ENCODE measurements around the gene RAB5B.
A peak's percentile ranks its signal among the peaks of the same experiment; 100 is the strongest.
"Not testable (repeated sequence)": the region's sequence is repeated elsewhere in the genome, so short reads cannot be mapped to it uniquely, and the experiment has no call there.

The RAB5B gene

DNA sequence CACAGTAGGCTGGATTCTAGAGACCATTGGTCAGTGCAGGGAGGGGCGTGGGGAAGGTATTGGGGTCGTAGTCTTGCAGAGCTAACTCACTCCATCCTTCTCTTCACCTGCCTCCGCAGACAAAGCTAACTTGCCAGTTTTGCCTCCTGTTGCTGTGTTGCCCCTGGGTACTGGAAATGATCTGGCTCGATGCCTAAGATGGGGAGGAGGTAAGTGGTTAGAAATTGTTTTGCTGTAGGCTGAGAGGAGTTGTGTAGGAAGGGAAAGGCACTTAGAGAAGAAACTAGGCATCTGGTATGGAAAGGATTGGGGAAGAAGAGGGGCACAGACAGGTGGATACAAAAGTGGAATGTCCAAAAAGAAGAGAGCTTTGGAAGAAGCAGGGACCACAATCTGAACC lies 31.8 kb upstream of the RAB5B start:
- no peak for DNase-seq

- no peak for DNase-seq
Observed at GRCh38 chr12:55942577-55943136, 31.2 kb upstream of the RAB5B start.

DNA sequence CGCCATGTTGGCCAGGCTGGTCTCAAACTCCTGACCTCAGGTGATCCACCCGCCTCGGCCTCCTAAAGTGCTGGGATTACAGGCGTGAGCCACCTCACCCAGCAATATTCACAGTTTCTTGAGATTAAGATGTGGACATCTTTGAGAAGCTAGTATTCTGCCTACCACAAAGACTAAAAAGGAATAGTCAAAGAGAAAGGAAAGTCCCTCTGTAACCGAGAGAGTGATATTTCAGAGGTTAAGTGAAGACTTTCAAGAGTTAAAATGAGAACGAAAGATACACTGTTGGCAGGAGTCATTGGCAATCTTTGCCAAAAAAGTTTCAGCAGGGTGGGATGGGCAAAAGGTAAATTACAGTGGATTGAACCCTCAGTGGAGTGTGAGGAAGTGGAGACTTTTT lies 27.3 kb upstream of the RAB5B start:
- DNase-seq = no peak

DNA sequence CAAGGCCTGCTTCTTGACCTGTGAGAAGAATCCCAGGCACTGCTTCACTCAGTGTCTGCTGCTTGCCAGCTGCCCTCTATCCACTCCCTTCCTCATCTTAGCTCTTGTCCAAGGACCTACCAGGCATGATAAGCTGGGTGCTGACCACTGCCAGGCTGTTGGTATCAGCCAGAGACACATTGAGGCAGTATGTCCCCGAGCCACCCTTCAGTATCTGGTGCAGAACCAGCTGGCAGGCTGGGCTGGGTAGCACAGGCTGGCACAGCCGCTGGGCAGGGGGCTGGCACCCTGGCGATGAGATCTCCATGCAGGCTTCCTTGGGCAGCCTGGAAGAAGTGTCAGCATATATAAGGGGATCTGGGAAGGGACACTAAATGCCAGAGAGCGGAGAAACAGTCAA lies 18.5 kb upstream of the RAB5B start:
- DNase-seq = no peak

DNA sequence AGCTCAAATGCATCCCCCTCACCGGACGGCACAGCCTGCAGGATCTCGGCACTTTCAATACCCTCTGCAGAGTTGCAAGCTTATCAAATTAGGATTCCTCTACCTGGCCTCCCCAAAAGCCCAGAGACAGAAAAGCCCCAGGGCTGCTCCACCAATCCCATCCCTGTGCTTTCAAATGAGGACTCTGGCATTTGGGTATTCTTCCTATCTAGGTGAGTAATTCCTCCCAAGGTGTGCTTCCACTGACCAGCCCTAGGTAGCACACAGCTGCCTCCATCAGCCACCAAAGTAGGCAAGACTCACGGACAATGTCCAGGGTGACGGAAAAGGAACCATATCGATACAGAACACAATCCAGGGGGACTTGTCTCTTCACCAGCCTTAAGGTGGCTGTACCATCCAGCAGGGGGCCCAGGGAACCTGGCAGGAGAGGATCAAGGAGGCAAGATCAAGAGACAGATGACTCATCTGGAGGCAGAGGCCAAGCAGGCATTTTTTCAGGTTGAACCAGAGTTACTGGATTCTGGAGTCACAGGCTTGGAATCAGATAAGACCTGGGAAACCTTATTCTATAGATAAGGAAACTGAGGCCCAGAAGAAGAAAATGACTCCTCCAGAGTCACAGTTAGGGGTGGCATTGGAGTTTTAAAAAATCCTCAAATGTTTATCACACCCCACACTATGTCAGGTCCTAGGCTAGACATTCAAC lies 17.9 kb upstream of the RAB5B start:
- no peak for DNase-seq

DNA sequence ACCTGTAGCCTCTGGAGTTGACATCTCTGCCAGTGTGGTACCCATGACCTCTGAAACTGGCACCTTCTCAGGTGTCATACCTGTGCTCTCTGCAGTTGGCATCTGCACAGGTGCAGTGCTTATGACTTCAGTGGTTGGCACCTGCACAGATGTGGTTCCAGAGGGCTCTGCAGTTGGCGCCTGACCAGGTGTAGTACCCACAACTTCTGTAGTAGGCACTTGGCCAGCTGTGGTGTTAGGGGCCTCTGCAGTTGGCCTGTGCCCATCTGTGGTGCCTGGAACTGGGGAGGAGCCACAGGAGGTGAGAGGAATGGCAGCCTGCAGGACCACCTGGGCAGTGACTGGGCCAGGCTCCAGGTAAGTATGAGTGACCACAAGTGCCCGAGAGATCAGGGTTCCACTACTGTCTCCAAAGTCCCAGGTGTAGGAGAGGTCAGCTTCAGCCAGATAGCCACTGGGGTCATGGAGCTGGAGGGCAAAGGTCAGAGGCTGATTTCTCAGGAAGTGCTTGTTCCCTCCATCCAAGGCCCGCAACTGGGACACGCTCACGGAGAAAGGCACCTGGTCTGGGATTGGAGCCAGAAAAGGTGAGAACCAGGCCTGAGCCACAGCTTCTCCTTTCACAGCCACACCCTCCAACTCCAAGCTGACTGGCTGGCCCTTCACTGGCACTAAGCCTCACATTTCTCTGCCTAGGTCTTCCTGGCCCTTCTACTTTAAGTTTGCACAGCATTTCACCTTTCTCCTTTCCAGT lies 16.6 kb upstream of the RAB5B start:
- no peak for DNase-seq

DNA sequence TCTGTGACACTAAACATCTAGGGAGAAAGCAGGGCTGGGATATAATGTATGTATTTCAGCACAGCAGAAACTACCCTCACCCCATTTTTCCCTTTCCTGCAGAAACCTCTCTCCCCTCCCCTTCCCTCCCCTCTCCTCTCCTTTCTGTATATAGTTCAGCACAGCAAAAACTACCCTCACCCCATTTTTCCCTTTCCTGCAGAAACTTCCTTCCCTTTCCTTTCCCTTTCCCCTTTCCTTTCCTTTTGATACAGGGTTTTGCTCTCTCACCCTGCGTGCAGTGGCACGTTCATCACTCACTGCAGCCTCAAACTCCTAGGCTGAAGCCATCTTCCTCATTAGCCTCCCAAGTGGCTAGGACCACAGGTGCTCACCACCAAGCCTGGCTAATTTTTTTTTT lies 10.1 kb upstream of the RAB5B start:
- no peak for DNase-seq

- DNase-seq = no peak
Observed at GRCh38 chr12:55965240-55965639, 8.6 kb upstream of the RAB5B start.

DNA sequence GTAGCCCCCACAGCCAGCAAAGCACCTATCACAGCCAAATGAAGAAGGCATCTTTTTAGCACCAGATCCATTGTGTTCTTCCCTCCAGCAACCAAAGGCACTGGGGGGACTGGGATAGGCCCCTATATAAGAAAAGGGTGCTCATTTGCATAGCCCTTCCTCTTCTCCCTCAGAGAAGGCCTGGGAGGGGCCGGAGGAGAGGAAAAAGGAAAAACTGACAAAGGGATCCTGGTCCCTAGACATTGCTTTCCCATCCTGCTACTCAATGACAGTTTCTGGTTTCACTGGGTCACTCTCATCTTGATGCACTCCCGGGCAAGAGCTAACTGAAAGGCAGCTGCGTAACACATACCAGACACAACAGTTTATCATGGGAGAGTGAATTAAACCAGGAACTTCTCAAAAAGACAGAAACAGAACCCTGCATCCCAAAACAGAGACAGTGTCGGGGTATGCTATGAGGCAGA lies 7.9 kb upstream of the RAB5B start, which contains the start of gene PMEL:
Gene PMEL (minus strand): TSS at position 102 of the 467 bp plus-strand sequence. CDS start 31 bp downstream, at position 71.
- DNase-seq = no peak

GRCh38 chr12:55966408-55967281 lies 7.2 kb upstream of the RAB5B start, which contains the start of gene CDK2:
CDK2 (plus strand) TSS chr12:55966830; CDS start chr12:55967009, 179 bp downstream.
- peak; percentile 91 for DNase-seq

DNA sequence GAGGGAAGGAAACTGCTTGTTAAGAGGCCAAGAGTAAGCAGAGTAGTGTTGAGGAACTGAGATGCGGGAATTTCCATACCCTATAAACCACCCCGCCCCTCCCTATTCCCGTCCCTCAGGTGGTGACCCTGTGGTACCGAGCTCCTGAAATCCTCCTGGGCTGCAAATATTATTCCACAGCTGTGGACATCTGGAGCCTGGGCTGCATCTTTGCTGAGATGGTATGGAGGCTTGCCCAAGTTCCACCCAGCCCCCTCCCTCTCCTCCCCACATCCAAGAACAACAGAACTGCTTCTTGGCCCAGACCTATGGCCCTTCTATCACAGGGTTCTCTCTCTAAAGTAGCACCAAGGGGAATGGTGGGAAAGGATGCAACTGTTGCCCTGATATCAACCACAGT lies 4.5 kb upstream of the RAB5B start:
- no peak for DNase-seq

DNA sequence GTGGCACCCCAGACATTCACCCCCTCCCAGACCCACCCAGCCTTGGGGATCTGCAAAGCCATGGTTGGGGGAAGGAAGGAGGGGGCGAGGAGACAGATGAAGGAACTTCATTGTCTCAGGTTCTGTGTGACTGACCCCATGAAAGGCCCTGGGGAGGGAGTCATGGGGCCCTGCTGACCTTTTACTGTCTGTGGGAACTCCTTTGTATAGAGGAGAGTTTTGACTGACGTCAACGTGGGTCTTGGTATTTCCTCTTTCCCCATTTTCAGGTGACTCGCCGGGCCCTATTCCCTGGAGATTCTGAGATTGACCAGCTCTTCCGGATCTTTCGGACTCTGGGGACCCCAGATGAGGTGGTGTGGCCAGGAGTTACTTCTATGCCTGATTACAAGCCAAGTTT lies 3.1 kb upstream of the RAB5B start:
- no peak for DNase-seq

GRCh38 chr12:55972042-55972441 lies 1.8 kb upstream of the RAB5B start:
- DNase-seq = no peak

DNA sequence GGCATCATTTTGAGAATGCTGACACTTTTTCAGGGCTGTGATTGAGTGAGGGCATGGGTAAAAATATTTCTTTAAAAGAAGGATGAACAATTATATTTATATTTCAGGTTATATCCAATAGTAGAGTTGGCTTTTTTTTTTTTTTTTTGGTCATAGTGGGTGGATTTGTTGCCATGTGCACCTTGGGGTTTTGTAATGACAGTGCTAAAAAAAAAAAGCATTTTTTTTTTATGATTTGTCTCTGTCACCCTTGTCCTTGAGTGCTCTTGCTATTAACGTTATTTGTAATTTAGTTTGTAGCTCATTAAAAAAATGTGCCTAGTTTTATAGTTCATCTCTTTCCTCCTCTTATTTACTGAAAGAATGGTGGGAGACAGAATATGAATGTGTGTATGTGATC lies 1.4 kb upstream of the RAB5B start:
- DNase-seq = no peak

DNA sequence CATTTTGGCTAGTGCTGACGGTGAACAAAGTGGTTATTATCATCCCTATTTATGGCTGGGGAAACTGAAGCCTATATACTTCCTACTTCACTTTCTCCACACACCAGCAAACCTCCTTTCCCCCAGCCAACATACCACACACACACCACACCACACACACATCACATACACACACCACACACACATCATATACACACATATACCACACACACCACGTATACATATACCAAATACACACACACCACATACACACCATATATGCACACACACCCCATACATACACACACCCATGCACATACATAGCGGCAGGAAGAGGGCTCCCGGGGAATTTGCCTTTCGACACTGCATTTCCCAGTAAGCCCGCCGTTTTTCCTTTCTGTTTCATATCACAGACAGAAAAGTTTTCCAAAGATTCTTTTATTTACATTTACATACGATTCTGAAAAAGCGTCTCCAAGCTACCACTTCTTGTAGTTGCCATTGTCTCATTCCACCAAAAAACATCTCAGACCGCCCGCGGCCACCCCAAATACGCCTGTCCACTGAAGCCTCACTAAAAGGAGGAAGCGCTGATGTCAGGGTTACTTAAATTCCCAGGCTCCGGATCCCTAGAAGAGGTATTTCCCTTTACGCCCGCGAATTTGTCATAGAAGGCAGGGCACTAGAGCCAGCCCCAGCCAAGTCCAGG lies 823 bp upstream of the RAB5B start:
- DNase-seq = no peak

DNA sequence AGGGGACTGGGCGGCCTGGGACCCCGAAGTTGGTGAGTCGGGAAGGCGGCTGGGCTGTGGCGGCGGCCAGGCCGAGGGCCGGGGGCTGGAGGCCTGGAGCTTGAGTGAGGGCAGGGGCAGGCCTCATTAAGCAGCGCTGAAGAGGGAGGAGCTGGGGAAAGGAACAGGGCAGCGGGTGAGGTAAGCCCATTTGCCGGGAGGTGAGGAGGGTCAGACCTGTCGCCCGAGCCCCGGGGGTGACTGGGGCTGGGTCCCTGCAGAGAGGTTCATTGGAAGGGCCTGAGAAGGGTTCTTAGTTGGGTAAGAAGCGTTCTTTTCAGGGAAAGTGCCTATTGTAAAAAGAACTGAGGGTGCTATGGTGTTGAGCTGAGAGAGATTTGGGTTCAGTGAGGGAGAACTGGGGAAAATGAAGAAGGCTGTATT lies 441 bp downstream of the RAB5B start:
- DNase-seq = no peak

DNA sequence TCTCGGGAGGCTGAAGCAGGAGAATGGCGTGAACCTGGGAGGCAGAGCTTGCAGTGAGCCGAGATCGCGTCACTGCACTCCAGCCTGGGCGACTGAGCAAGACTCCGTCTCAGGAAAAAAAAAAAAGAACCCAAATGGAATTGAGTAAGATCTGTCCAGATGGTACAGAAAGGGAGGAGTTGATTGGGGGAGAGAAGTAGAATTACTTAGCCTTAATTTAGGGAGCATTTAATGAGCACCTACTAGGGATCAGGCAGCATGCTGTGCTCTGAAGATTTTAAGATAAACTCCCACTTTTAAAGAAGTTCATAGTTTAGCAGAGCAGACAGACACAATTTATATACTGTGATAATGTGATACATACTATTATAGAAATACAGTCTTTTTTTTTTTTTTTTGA lies 4.5 kb downstream of the RAB5B start:
- no peak for DNase-seq

DNA sequence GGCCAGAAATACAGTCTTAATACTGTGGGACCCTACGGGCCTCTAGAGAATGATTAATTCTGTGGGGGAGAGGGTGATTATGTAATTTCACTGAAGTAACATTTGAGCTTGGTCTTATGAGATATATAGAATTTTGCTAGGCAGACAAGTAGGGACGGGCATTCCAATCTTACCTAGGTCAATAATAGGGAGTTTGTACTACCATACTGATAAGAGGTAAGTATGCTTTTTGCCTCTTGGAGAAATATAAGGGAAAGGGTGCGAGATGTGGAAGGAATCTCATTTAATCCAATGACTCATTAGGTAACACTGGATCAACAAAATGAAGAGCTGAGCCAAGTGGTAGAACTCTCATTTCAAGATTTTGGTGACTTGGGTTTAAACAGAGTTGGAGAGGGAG lies 5.2 kb downstream of the RAB5B start:
- no peak for DNase-seq

DNA sequence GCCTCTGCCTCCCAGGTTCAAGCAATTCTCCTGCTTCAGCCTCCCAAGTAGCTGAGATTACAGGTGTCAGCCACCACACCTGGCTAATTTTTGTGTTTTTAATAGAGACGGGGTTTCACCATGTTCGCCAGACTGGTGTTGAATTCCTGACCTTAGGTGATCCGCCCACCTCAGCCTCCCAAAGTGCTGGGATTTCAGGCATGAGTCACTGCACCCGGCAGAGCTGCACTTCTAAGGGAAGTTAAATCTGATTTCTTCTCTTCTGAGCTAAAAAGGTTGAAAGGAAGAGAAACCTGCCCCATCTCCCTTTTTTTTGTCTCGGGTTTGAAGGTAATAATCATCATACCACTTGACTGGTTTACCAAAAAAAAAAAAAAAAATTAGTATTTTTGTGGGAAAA lies 8.0 kb downstream of the RAB5B start:
- DNase-seq = not testable (repeated sequence)

DNA sequence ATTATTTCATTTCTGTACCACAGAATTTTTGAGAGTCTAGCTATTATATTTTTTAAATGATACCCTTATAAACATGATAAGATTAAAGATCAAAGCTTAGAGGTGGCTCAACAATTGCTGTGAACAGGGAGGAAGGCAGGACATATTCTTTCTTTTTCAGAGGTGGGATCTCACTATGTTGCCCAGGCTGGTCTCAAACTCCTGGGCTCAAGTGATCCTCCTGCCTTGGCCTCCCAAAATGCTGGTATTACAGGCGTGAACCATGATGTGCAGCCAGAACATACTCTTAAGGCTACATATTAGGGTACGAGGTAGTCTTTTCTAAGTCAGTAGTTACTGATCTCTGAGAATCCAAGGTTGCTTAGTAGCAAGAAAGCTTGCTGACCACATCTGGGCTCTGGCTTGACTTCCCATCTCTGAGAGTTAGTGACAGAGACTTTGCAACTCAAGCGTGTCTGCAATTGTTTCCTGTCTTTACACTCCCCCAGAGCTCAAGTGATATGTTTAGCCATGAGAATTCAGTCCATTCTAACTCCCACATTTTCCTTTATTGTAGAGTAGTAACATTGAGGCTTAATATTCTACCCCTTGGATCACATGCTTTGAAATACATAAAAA lies 8.6 kb downstream of the RAB5B start:
- DNase-seq = no peak

DNA sequence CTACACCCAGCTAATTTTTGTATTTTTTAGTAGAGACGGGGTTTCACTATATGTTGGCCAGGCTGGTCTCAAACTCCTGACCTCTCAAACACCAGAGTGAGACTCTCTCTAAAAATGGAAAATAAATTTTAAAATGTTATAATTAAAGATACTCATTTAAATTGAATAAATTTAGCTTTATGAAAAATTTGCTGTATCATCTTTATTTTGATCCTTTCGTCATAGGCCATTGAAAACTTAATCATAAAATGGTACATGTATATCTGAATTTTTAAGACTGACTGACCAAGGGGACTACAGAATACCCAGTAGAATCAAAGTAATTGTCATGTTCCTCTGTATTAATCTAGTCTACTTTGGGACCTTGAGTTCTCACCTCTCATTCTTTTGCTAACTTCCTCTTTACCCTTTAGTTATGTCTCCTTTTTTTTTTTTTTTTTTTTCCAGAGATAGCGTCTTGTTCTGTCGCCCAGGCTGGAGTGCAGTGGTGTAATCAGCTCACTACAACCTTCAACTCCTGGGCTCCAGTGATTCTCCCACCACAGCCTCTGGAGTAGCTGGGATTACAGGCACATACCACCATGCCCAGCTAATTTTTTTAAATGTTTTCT lies 9.5 kb downstream of the RAB5B start:
- no peak for DNase-seq
